ENCODE results near the gene UQCC2.
A peak's percentile ranks its signal among the peaks of the same experiment; 100 is the strongest.

UQCC2 gene

GRCh38 chr6:33711140-33712129 is at the start of gene UQCC2:
UQCC2 (minus strand) TSS chr6:33711700; CDS start chr6:33711686, 14 bp downstream.
- H3K36me3 ChIP-seq (ENCODE audit: insufficient read depth, low read length) = peaks cover 26% of the 10 kb centered on the region
- H3K9ac ChIP-seq (ENCODE audit: low read depth, low read length) = peak within 1 kb of the TSS; percentile 83
- H3K9me3 ChIP-seq (ENCODE audit: control insufficient read depth, insufficient read depth, low read length) = no peaks in the 10 kb centered on the region
- peaks cover 10% of the 10 kb centered on the region for H3K4me1 ChIP-seq (ENCODE audit: insufficient read depth, low read length)

GRCh38 chr6:33759887-33760629 is 48.6 kb upstream of the UQCC2 start:
- Histone ChIP-seq H3K9me3 (ENCODE audit: control insufficient read depth, insufficient read depth, low read length) (no peaks in the 10 kb centered on the region), H3K36me3 (ENCODE audit: insufficient read depth, low read length) (no peaks in the 10 kb centered on the region), H3K4me1 (ENCODE audit: insufficient read depth, low read length) (peaks cover 4% of the 10 kb centered on the region; the same call in 1 of the 2 replicates), H3K9ac (ENCODE audit: low read depth, low read length) (no peak overlapping the region)

- Histone ChIP-seq H3K36me3 (ENCODE audit: insufficient read depth, low read length) (no peaks in the 10 kb centered on the region), H3K9ac (ENCODE audit: low read depth, low read length) (no peak overlapping the region), H3K9me3 (ENCODE audit: control insufficient read depth, insufficient read depth, low read length) (no peaks in the 10 kb centered on the region), H3K4me1 (ENCODE audit: insufficient read depth, low read length) (peaks cover 4% of the 10 kb centered on the region; the same call in 1 of the 2 replicates)
Observed at GRCh38 chr6:33758815-33759216, 47.3 kb upstream of the UQCC2 start.

GRCh38 chr6:33757906-33758305 is 46.4 kb upstream of the UQCC2 start:
- no peaks in the 10 kb centered on the region for H3K36me3 ChIP-seq (ENCODE audit: insufficient read depth, low read length)
- H3K4me1 ChIP-seq (ENCODE audit: insufficient read depth, low read length) = peaks cover 4% of the 10 kb centered on the region; the same call in 1 of the 2 replicates

GRCh38 chr6:33757113-33757512 is 45.6 kb upstream of the UQCC2 start:
- Histone ChIP-seq H3K9me3 (ENCODE audit: control insufficient read depth, insufficient read depth, low read length) (no peaks in the 10 kb centered on the region), H3K4me1 (ENCODE audit: insufficient read depth, low read length) (peaks cover 7% of the 10 kb centered on the region; the same call in 1 of the 2 replicates), H3K9ac (ENCODE audit: low read depth, low read length) (no peak overlapping the region), H3K36me3 (ENCODE audit: insufficient read depth, low read length) (no peaks in the 10 kb centered on the region)

More at GRCh38 chr6:33757906-33758305, 46.4 kb upstream of the UQCC2 start:
- Histone ChIP-seq H3K9me3 (ENCODE audit: control insufficient read depth, insufficient read depth, low read length) (no peaks in the 10 kb centered on the region), H3K9ac (ENCODE audit: low read depth, low read length) (no peak overlapping the region)

- Histone ChIP-seq H3K9me3 (ENCODE audit: control insufficient read depth, insufficient read depth, low read length) (no peaks in the 10 kb centered on the region), H3K4me1 (ENCODE audit: insufficient read depth, low read length) (peaks cover 12% of the 10 kb centered on the region; the same call in 1 of the 2 replicates), H3K36me3 (ENCODE audit: insufficient read depth, low read length) (no peaks in the 10 kb centered on the region), H3K9ac (ENCODE audit: low read depth, low read length) (no peak overlapping the region)
Observed at GRCh38 chr6:33756211-33756954, 44.9 kb upstream of the UQCC2 start.

- Histone ChIP-seq H3K9me3 (ENCODE audit: control insufficient read depth, insufficient read depth, low read length) (no peaks in the 10 kb centered on the region), H3K9ac (ENCODE audit: low read depth, low read length) (no peak overlapping the region), H3K4me1 (ENCODE audit: insufficient read depth, low read length) (peaks cover 12% of the 10 kb centered on the region; the same call in 1 of the 2 replicates)
Observed at GRCh38 chr6:33755070-33755869, 43.8 kb upstream of the UQCC2 start.

GRCh38 chr6:33754222-33754621 is 42.7 kb upstream of the UQCC2 start:
- H3K9me3 ChIP-seq (ENCODE audit: control insufficient read depth, insufficient read depth, low read length) = no peaks in the 10 kb centered on the region
- H3K36me3 ChIP-seq (ENCODE audit: insufficient read depth, low read length) = no peaks in the 10 kb centered on the region
- H3K4me1 ChIP-seq (ENCODE audit: insufficient read depth, low read length) = peaks cover 12% of the 10 kb centered on the region; the same call in 1 of the 2 replicates
- H3K9ac ChIP-seq (ENCODE audit: low read depth, low read length) = no peak overlapping the region

More at GRCh38 chr6:33755070-33755869, 43.8 kb upstream of the UQCC2 start:
- no peaks in the 10 kb centered on the region for H3K36me3 ChIP-seq (ENCODE audit: insufficient read depth, low read length)

GRCh38 chr6:33752646-33753015 is 41.1 kb upstream of the UQCC2 start:
- H3K4me1 ChIP-seq (ENCODE audit: insufficient read depth, low read length) = peaks cover 22% of the 10 kb centered on the region; the same call in 1 of the 2 replicates

GRCh38 chr6:33751771-33752645 is 40.5 kb upstream of the UQCC2 start:
- Histone ChIP-seq H3K9me3 (ENCODE audit: control insufficient read depth, insufficient read depth, low read length) (no peaks in the 10 kb centered on the region), H3K4me1 (ENCODE audit: insufficient read depth, low read length) (peaks cover 28% of the 10 kb centered on the region; the same call in 1 of the 2 replicates), H3K9ac (ENCODE audit: low read depth, low read length) (no peak overlapping the region), H3K36me3 (ENCODE audit: insufficient read depth, low read length) (no peaks in the 10 kb centered on the region)

More at GRCh38 chr6:33752646-33753015, 41.1 kb upstream of the UQCC2 start:
- Histone ChIP-seq H3K9ac (ENCODE audit: low read depth, low read length) (no peak overlapping the region), H3K9me3 (ENCODE audit: control insufficient read depth, insufficient read depth, low read length) (no peaks in the 10 kb centered on the region), H3K36me3 (ENCODE audit: insufficient read depth, low read length) (no peaks in the 10 kb centered on the region)

- Histone ChIP-seq H3K4me1 (ENCODE audit: insufficient read depth, low read length) (peaks cover 40% of the 10 kb centered on the region), H3K36me3 (ENCODE audit: insufficient read depth, low read length) (no peaks in the 10 kb centered on the region), H3K9ac (ENCODE audit: low read depth, low read length) (no peak overlapping the region), H3K9me3 (ENCODE audit: control insufficient read depth, insufficient read depth, low read length) (no peaks in the 10 kb centered on the region)
Observed at GRCh38 chr6:33750244-33750991, 38.9 kb upstream of the UQCC2 start.

- Histone ChIP-seq H3K36me3 (ENCODE audit: insufficient read depth, low read length) (no peaks in the 10 kb centered on the region), H3K9me3 (ENCODE audit: control insufficient read depth, insufficient read depth, low read length) (no peaks in the 10 kb centered on the region), H3K4me1 (ENCODE audit: insufficient read depth, low read length) (peaks cover 44% of the 10 kb centered on the region), H3K9ac (ENCODE audit: low read depth, low read length) (no peak overlapping the region)
Observed at GRCh38 chr6:33749401-33749800, 37.9 kb upstream of the UQCC2 start.
